Activated CD4-positive, alpha-beta T cell treated with anti-CD3 and anti-CD28 coated beads, Interleukin-2, amount 10 ng/mL, durations not matched to agents 7 days and 5 days (primary cell): Measurements from ENCODE around the gene CENPN. TPM values are rescaled to one million over a fixed set of nuclear protein-coding genes. Genes with fewer than 3 reads are reported as not detected.

Experiments
- CTCF ChIA-PET: fragments of 350-600 bp; sonication (Branson Sonifier 250); formaldehyde crosslinking; loops from one replicate; lab custom pipeline; 2021; ENCODE audit warnings: antibody characterized with exemption; lab: Charles Lee
- POLR2A ChIA-PET: fragments of 350-600 bp; sonication (Branson Sonifier 250); formaldehyde crosslinking; loops from one replicate; lab custom pipeline; 2021; ENCODE audit warnings: antibody characterized with exemption; lab: Charles Lee
- DNase-seq: peaks from one replicate; pipeline ENCODE4 v3.0.0-alpha.2; 2020
- H3K27ac Mint-ChIP-seq: one replicate; pipeline ENCODE4 v1.8.0; 2021; ENCODE audit warnings: mild to moderate bottlenecking, moderate library complexity, mixed read lengths
- H3K27me3 Mint-ChIP-seq: one replicate; pipeline ENCODE4 v1.8.0; 2021; ENCODE audit warnings: mixed read lengths
- H3K36me3 Mint-ChIP-seq: one replicate; pipeline ENCODE4 v1.8.0; 2021; ENCODE audit warnings: low read depth, mixed read lengths
- H3K4me1 Mint-ChIP-seq: one replicate; pipeline ENCODE4 v1.8.0; 2021; ENCODE audit warnings: mixed read lengths
- H3K4me3 Mint-ChIP-seq: one replicate; pipeline ENCODE4 v1.8.0; 2021; ENCODE audit warnings: mild to moderate bottlenecking, moderate library complexity, mixed read lengths
- H3K9me3 Mint-ChIP-seq: one replicate; pipeline ENCODE4 v1.8.0; 2021; ENCODE audit warnings: mixed read lengths
- total RNA-seq, 2 experiments: library from RNA; stranded (reverse); gene quantifications; one replicate each; pipeline ENCODE4 v1.2.3, GENCODE V29; 2021

The CENPN gene
- total RNA-seq, 2 experiments from 2014 or later = 53.7 to 55.3 TPM

GRCh38 chr16:80993834-80994233 lies 13.2 kb upstream of the CENPN start:
- CTCF ChIA-PET = interaction anchor here (0.7 to 1.3 kb wide), 5 partner anchors 8 to 42 kb away, joined by 3 to 4 read pairs (median 3); partner anchors contain the start of gene ATMIN
- Mint-ChIP-seq H3K27me3 (no peaks in the 10 kb centered on the region), H3K4me3 (no peak overlapping the region), H3K36me3 (peaks cover 35% of the 10 kb centered on the region), H3K27ac (no peak overlapping the region), H3K9me3 (no peaks in the 10 kb centered on the region), H3K4me1 (peaks cover 55% of the 10 kb centered on the region)
- no peak for DNase-seq
- POLR2A ChIA-PET = no interaction called here

DNA sequence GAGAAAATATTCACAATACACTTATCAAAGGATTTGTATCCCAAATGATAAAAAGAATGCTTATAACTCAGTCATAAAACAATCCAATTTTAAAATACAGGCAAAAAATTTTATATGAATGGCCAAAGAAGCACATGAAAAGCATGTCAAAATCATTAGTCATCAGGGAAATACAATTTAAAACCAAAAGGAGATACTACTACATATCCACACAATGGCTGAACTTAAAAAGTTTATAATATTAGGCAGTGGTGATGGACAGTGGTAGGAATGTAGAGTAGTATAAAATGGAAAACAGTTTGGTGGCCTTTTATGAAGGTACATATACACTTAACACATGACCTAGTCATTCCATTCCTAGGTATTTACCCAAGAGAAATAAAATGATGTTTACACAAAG lies 12.6 kb upstream of the CENPN start:
- Mint-ChIP-seq H3K9me3 (no peaks in the 10 kb centered on the region), H3K4me3 (no peak overlapping the region), H3K36me3 (peaks cover 39% of the 10 kb centered on the region), H3K4me1 (peaks cover 61% of the 10 kb centered on the region), H3K27me3 (no peaks in the 10 kb centered on the region), H3K27ac (no peak overlapping the region)
- POLR2A ChIA-PET = no interaction called here
- CTCF ChIA-PET = interaction anchor here (0.7 to 1.0 kb wide), 3 partner anchors 9 to 41 kb away, joined by 3 read pairs; partner anchors contain the start of gene ATMIN
- no peak for DNase-seq

GRCh38 chr16:80996688-80997138 lies 10.3 kb upstream of the CENPN start:
- H3K4me1 Mint-ChIP-seq = peaks cover 67% of the 10 kb centered on the region
- no peaks in the 10 kb centered on the region for H3K27me3 Mint-ChIP-seq
- H3K27ac Mint-ChIP-seq = peak overlapping the region; percentile 94
- no peak for DNase-seq
- peak overlapping the region; percentile 79 for H3K4me3 Mint-ChIP-seq
- H3K36me3 Mint-ChIP-seq = peaks cover 39% of the 10 kb centered on the region
- POLR2A ChIA-PET = no interaction called here
- CTCF ChIA-PET = no interaction called here
- no peaks in the 10 kb centered on the region for H3K9me3 Mint-ChIP-seq

- H3K27ac Mint-ChIP-seq = peak overlapping the region; percentile 94
- peak overlapping the region; percentile 79 for H3K4me3 Mint-ChIP-seq
- H3K27me3 Mint-ChIP-seq = no peaks in the 10 kb centered on the region
- peak; percentile 15 for DNase-seq
- ChIA-PET POLR2A (no interaction called here), CTCF (interaction anchor here (0.5 to 1.2 kb wide), 8 partner anchors 13 to 190 kb away, joined by 3 to 5 read pairs (median 4); partner anchors contain the start of gene ATMIN)
- peaks cover 40% of the 10 kb centered on the region for H3K36me3 Mint-ChIP-seq
- no peaks in the 10 kb centered on the region for H3K9me3 Mint-ChIP-seq
- H3K4me1 Mint-ChIP-seq = peaks cover 68% of the 10 kb centered on the region
Observed at GRCh38 chr16:80997139-80997798, 9.7 kb upstream of the CENPN start.

DNA sequence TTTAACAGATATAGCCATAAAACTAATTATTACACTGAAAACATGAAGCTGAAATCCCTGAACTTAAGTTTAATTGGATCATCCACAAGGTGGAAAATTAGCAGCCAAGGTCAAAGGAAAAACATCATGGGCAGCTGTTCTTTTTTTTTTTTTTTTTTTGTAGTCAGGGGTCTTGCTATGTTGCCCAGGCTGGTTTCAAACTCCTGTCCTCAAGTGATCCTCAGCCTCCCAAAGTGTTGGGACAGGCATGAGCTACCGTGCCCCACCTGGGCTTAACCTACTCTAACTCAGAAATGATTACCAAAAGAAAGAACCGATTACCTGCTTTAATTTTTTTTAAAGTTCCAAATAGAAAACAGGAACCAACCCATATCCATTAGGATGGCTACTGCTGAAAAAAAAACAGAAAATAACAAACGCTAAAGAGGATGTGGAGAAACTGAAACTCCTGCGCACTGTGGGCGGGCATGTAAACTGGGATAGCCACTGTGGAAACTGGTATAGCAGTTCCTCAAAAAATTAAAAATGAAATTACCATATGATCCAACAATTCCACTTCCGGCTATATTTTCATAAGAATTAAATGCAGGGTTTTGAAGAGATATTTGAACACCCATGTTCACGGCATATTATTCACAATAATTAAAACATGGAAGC lies 8.9 kb upstream of the CENPN start:
- no peak for DNase-seq
- ChIA-PET POLR2A (no interaction called here), CTCF (interaction anchor here (0.5 to 1.2 kb wide), 8 partner anchors 12 to 191 kb away, joined by 3 to 5 read pairs (median 4); partner anchors contain the start of gene ATMIN)
- H3K4me3 Mint-ChIP-seq = peak overlapping the region; percentile 30
- no peaks in the 10 kb centered on the region for H3K27me3 Mint-ChIP-seq
- H3K27ac Mint-ChIP-seq = peak overlapping the region; percentile 94
- H3K9me3 Mint-ChIP-seq = no peaks in the 10 kb centered on the region
- H3K36me3 Mint-ChIP-seq = peaks cover 38% of the 10 kb centered on the region
- H3K4me1 Mint-ChIP-seq = peaks cover 69% of the 10 kb centered on the region

DNA sequence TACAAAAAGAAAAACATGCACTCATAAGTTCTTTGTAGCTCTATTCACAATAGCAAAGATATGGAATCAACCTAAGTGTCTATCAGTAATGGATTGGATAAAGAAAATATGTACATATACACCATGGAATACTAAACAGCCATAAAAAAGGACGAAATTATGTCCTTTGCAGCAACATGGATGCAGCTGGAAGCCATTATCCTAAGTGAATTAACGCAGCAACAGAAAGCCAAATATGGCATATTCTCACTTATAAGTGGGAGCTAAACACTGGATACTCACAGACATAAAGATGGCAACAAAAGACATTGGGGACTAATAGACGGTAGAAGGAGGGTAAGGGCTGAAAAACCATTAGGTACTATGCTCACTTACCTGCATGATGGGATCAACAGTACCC lies 6.1 kb upstream of the CENPN start:
- Mint-ChIP-seq H3K27ac (no peak overlapping the region), H3K36me3 (peaks cover 20% of the 10 kb centered on the region), H3K9me3 (no peaks in the 10 kb centered on the region), H3K27me3 (no peaks in the 10 kb centered on the region), H3K4me3 (no peak overlapping the region), H3K4me1 (peaks cover 70% of the 10 kb centered on the region)
- ChIA-PET POLR2A (no interaction called here), CTCF (interaction anchor here (1.7 kb wide), 1 partner anchor 17 kb away, joined by 3 read pairs; no protein-coding TSS in a partner anchor)
- DNase-seq = no peak

GRCh38 chr16:81001330-81001729 lies 5.7 kb upstream of the CENPN start:
- no peak for DNase-seq
- Mint-ChIP-seq H3K9me3 (no peaks in the 10 kb centered on the region), H3K36me3 (peaks cover 23% of the 10 kb centered on the region), H3K27ac (no peak overlapping the region), H3K4me1 (peaks cover 69% of the 10 kb centered on the region), H3K27me3 (no peaks in the 10 kb centered on the region), H3K4me3 (no peak overlapping the region)
- ChIA-PET POLR2A (no interaction called here), CTCF (interaction anchor here (1.7 kb wide), 1 partner anchor 17 kb away, joined by 3 read pairs; no protein-coding TSS in a partner anchor)

DNA sequence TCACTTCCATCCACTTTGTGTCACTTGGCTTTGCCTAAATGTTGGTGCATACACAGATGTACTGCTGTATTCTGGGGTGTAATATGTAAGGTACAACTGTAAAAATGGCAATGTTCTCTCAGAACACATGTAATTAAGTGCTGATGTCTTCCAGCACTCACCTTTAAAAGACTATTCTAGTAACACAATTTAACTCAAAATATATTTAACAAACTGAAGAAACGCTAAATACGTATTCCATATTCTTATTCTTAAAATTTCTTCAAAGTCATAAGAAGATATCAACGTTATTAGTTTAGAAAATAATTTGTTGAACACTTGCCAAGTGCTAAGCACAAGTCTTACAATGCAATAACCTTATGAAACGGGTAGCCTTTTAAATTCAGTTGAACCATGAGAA lies 4.0 kb upstream of the CENPN start:
- POLR2A ChIA-PET = no interaction called here
- peak overlapping the region; percentile 89 for H3K4me3 Mint-ChIP-seq

GRCh38 chr16:81003610-81004460 lies 3.2 kb upstream of the CENPN start:
- Mint-ChIP-seq H3K4me3 (peak overlapping the region; percentile 89), H3K9me3 (no peaks in the 10 kb centered on the region), H3K27me3 (no peaks in the 10 kb centered on the region), H3K36me3 (peaks cover 27% of the 10 kb centered on the region), H3K4me1 (peaks cover 66% of the 10 kb centered on the region), H3K27ac (peak overlapping the region; percentile 96)
- no peak for DNase-seq
- ChIA-PET CTCF (interaction anchor here (0.8 to 2.3 kb wide), 8 partner anchors 11 to 423 kb away, joined by 3 to 11 read pairs (median 4); partner anchors contain the start of genes ATMIN and C16orf46), POLR2A (no interaction called here)

More for the DNA sequence above, 4.0 kb upstream of the CENPN start:
- Mint-ChIP-seq H3K36me3 (peaks cover 25% of the 10 kb centered on the region), H3K27ac (peak overlapping the region; percentile 96), H3K27me3 (no peaks in the 10 kb centered on the region), H3K9me3 (no peaks in the 10 kb centered on the region), H3K4me1 (peaks cover 66% of the 10 kb centered on the region)
- CTCF ChIA-PET = interaction anchor here (0.6 to 2.3 kb wide), 5 partner anchors 10 to 1997 kb away, joined by 3 to 11 read pairs (median 4); partner anchors contain the start of gene ATMIN
- DNase-seq = no peak

DNA sequence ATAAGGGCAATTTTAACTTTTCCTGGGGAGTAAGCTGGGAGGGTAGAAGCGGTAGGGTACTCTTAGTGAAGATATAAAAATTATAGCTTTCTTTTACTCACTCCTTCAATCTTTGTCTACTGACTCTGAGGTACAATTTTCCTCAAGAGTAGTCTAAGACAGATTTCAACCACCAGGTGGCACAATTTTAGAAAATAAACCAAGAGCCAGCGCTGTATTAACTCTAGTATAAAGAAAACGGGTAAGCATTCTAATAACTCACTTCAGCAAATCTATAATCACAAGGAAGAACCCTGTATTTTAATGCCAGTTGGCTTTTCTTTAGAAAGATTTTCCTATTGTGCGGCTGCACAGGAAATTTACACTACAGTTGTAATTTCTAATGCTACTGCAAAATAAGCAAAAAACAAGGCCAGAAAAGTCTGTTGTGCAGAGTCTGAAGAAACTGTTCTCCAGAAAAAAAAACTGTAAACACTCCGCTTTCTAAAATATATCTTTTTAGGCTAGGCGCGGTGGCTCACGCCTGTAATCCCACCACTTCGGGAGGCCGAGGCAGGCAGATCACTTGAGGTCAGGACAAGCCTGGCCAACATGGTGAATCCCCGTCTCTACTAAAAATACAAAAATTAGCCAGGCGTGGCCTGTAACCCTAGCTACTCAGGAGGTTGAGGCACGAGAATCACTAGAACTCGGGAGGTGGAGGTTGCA lies 2.2 kb upstream of the CENPN start:
- Mint-ChIP-seq H3K27me3 (no peaks in the 10 kb centered on the region), H3K27ac (peak overlapping the region; percentile 96), H3K36me3 (peaks cover 23% of the 10 kb centered on the region), H3K4me3 (peak overlapping the region; percentile 89), H3K4me1 (peaks cover 64% of the 10 kb centered on the region), H3K9me3 (no peaks in the 10 kb centered on the region)
- peak; percentile 73 for DNase-seq
- ChIA-PET CTCF (interaction anchor here (0.9 to 2.3 kb wide), 7 partner anchors 14 to 424 kb away, joined by 3 to 11 read pairs (median 4); partner anchors contain the start of genes ATMIN and C16orf46), POLR2A (no interaction called here)

- H3K4me1 Mint-ChIP-seq = peaks cover 62% of the 10 kb centered on the region
- peaks cover 20% of the 10 kb centered on the region for H3K36me3 Mint-ChIP-seq
- POLR2A ChIA-PET = no interaction called here
- CTCF ChIA-PET = interaction anchor here (0.5 to 1.1 kb wide), 3 partner anchors 17 to 54 kb away, joined by 3 to 4 read pairs (median 3); no protein-coding TSS in a partner anchor
- H3K4me3 Mint-ChIP-seq = peak overlapping the region; percentile 89
- DNase-seq = no peak
- H3K9me3 Mint-ChIP-seq = no peaks in the 10 kb centered on the region
- H3K27me3 Mint-ChIP-seq = no peaks in the 10 kb centered on the region
- H3K27ac Mint-ChIP-seq = peak overlapping the region; percentile 100
Observed at GRCh38 chr16:81005610-81006161, 1.3 kb upstream of the CENPN start.
